Calu3 (cell line): ENCODE data around the gene ZNF408. TPM values are rescaled to one million over a fixed set of nuclear protein-coding genes. Genes with fewer than 3 reads are reported as not detected.

Experiments used
- BruUV-seq: library from RNA; stranded (reverse); fragments of 400-500 nt; replicated peaks from 2 replicates; lab custom pipeline; 2021; lab: Mats Ljungman, UMichigan
- CTCF ChIA-PET: fragments of 300-600 bp; sonication (Branson Sonifier 250); formaldehyde crosslinking; loops from one replicate; lab custom pipeline; 2022; ENCODE audit warnings: antibody characterized with exemption; lab: Charles Lee
- DNase-seq: peaks from one replicate; pipeline ENCODE4 v3.0.0; 2022
- H3K27ac Mint-ChIP-seq: one replicate; pipeline ENCODE4 v1.8.0; 2022; ENCODE audit warnings: mixed read lengths; ENCODE audit not compliant: unreplicated experiment
- H3K27me3 Mint-ChIP-seq: one replicate; pipeline ENCODE4 v1.8.0; 2022; ENCODE audit warnings: mixed read lengths; ENCODE audit not compliant: unreplicated experiment
- H3K36me3 Mint-ChIP-seq: one replicate; pipeline ENCODE4 v1.8.0; 2022; ENCODE audit warnings: mild to moderate bottlenecking, moderate library complexity, mixed read lengths; ENCODE audit not compliant: insufficient read depth, unreplicated experiment
- H3K4me1 Mint-ChIP-seq: one replicate; pipeline ENCODE4 v1.8.0; 2022; ENCODE audit warnings: mild to moderate bottlenecking, low read depth, mixed read lengths; ENCODE audit not compliant: unreplicated experiment
- H3K4me3 Mint-ChIP-seq: one replicate; pipeline ENCODE4 v1.8.0; 2022; ENCODE audit warnings: mild to moderate bottlenecking, low read depth, moderate library complexity, mixed read lengths; ENCODE audit not compliant: unreplicated experiment
- H3K9me3 Mint-ChIP-seq: one replicate; pipeline ENCODE4 v1.8.0; 2022; ENCODE audit warnings: low read depth, mixed read lengths; ENCODE audit not compliant: unreplicated experiment
- intact Hi-C: fragments of 100-400 bp; cut with micrococcal nuclease; formaldehyde crosslinking; loops from one replicate; pipeline ENCODE4 v1.10.0; 2022; ENCODE audit not compliant: unreplicated experiment
- total RNA-seq: library from RNA; stranded (reverse); gene quantifications from 2 replicates; pipeline ENCODE4 v1.2.3, GENCODE V29; 2022
- TF ChIP-seq, protein P1 (sequence below): fragments of 200-600 bp; IDR thresholded peaks from one replicate; pipeline ENCODE4 v1.8.0; 2022; ENCODE audit warnings: antibody characterized with exemption; ENCODE audit not compliant: unreplicated experiment

Gene ZNF408
- total RNA-seq, 1 experiment from 2014 or later: 15.5 TPM

DNA sequence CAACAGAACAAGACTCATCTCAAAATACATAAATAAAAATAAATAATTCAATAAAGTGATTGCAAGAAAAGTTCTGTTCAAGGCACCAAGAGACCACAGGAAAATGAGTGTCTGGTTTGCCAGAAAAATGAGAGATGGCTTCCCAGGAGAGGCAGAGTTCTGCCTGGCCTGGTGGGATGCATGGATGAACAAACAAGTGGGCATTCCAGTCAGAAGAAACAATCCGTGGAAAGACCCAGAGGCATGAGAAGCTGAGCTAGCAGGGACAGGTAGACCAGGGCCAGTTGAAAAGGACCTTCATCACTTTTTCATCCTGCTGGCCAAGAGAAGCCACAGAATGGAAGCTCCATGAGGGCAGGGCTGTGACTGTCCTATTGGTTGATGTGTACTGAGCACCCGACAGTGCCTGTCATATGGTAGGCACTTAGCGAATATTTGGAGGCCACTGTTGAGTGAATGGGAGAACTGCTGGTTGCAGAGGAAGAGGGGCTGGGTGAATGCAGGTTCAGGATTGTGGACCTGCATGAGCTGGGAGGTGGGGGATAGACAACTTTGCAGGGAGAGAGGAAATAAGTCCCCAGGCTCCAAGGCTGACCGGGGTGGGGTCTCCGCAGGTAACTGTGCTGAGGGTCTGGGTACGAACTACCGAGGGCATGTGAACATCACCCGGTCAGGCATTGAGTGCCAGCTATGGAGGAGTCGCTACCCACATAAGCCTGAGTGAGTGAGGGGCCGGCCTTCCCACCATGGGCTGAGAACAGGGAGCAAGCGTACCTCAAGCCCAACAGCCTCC, 21.9 kb downstream of the ZNF408 start:
- no peak overlapping the region for H3K27ac Mint-ChIP-seq
- H3K9me3 Mint-ChIP-seq: no peaks in the 10 kb centered on the region
- no peak for DNase-seq
- H3K4me3 Mint-ChIP-seq: no peak overlapping the region
- TF ChIP-seq, protein P1, sequence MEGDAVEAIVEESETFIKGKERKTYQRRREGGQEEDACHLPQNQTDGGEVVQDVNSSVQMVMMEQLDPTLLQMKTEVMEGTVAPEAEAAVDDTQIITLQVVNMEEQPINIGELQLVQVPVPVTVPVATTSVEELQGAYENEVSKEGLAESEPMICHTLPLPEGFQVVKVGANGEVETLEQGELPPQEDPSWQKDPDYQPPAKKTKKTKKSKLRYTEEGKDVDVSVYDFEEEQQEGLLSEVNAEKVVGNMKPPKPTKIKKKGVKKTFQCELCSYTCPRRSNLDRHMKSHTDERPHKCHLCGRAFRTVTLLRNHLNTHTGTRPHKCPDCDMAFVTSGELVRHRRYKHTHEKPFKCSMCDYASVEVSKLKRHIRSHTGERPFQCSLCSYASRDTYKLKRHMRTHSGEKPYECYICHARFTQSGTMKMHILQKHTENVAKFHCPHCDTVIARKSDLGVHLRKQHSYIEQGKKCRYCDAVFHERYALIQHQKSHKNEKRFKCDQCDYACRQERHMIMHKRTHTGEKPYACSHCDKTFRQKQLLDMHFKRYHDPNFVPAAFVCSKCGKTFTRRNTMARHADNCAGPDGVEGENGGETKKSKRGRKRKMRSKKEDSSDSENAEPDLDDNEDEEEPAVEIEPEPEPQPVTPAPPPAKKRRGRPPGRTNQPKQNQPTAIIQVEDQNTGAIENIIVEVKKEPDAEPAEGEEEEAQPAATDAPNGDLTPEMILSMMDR: no peak
- H3K27me3 Mint-ChIP-seq: no peaks in the 10 kb centered on the region
- H3K4me1 Mint-ChIP-seq: no peaks in the 10 kb centered on the region
- H3K36me3 Mint-ChIP-seq: no peaks in the 10 kb centered on the region
- intact Hi-C loops: no loop called here
- CTCF ChIA-PET: no interaction called here
- BruUV-seq: no TSS peak

DNA sequence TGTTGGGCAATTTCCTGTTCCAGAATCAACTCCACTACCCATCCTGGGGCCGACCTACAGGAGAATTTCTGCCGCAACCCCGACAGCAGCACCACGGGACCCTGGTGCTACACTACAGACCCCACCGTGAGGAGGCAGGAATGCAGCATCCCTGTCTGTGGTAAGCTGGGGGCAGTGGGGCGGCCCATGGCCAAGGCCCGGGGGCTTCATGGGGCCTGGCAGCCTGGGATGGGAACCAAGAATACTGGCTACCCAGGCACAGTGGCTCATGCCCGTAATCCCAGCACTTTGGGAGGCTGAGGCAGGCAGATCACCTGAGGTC, 22.5 kb downstream of the ZNF408 start:
- TF ChIP-seq, protein P1: no peak
- H3K27me3 Mint-ChIP-seq: no peaks in the 10 kb centered on the region
- intact Hi-C loops: no loop called here
- DNase-seq: no peak
- H3K9me3 Mint-ChIP-seq: no peaks in the 10 kb centered on the region
- no peak overlapping the region for H3K4me3 Mint-ChIP-seq
- no TSS peak for BruUV-seq
- no peaks in the 10 kb centered on the region for H3K36me3 Mint-ChIP-seq
- H3K4me1 Mint-ChIP-seq: no peaks in the 10 kb centered on the region
- no peak overlapping the region for H3K27ac Mint-ChIP-seq
- CTCF ChIA-PET: no interaction called here

DNA sequence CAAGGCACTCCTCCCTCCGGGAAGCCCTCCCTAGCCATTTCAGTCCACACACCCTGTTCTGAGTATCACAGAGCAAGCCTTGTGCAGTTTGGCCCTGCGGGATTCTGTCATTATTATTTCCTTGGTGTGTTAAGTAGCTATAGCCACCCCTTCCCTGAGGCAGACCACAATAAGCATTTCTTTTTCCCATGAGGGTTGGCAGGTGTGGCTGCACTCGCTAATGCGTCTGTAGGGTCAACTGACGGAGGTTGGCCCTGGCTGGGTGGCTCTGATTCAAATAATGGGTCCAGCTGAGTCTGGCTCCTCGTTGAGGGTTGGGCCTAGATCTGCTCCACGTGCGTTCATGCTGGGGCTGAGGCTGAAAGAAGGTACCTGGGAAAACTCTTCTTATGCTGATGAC, 23.3 kb downstream of the ZNF408 start:
- TF ChIP-seq, protein P1: no peak
- H3K4me3 Mint-ChIP-seq: no peak overlapping the region
- H3K27ac Mint-ChIP-seq: no peak overlapping the region
- CTCF ChIA-PET: no interaction called here
- no peaks in the 10 kb centered on the region for H3K27me3 Mint-ChIP-seq
- DNase-seq: no peak
- no peaks in the 10 kb centered on the region for H3K9me3 Mint-ChIP-seq
- intact Hi-C loops: no loop called here
- H3K36me3 Mint-ChIP-seq: no peaks in the 10 kb centered on the region
- BruUV-seq: no TSS peak
- no peaks in the 10 kb centered on the region for H3K4me1 Mint-ChIP-seq

DNA sequence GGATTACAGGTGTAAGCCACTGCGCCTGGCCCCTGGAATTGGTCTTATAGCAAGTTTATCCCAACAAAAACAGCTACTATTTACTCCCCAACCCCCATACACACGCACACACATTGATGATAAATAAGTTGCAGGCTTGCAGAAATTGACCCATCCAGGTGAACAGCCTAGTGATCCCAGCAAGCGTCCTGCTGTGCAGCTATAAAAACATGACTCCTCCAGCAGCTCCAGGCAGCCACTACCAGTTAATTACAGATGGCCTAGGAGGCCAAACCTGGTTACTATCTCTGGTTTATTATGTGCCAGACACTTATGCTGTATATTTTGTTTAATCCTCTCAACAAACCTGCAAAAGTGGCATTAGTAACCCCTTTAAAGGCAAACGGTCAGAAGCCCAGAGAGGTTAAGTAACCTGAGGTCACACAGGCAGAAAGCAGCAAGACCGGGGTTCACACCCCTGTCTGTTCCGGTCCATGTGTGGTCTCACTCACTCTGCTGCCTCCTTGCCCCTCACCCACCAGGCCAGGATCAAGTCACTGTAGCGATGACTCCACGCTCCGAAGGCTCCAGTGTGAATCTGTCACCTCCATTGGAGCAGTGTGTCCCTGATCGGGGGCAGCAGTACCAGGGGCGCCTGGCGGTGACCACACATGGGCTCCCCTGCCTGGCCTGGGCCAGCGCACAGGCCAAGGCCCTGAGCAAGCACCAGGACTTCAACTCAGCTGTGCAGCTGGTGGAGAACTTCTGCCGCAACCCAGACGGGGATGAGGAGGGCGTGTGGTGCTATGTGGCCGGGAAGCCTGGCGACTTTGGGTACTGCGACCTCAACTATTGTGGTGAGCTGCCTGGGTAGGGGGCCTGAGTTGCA, 24.7 kb downstream of the ZNF408 start:
- no peaks in the 10 kb centered on the region for H3K36me3 Mint-ChIP-seq
- intact Hi-C loops: no loop called here

More for the DNA sequence above, 24.7 kb downstream of the ZNF408 start:
- no peak overlapping the region for H3K4me3 Mint-ChIP-seq
- no peaks in the 10 kb centered on the region for H3K27me3 Mint-ChIP-seq
- CTCF ChIA-PET: interaction anchor here (0.7 kb wide), 1 partner anchor 42 kb away, joined by 8 read pairs; no protein-coding TSS in a partner anchor
- no peaks in the 10 kb centered on the region for H3K9me3 Mint-ChIP-seq
- no peaks in the 10 kb centered on the region for H3K4me1 Mint-ChIP-seq
- H3K27ac Mint-ChIP-seq: no peak overlapping the region
- no peak for DNase-seq
- no TSS peak for BruUV-seq
- TF ChIP-seq, protein P1: no peak
